Kidney (tissue), 14 donors: Measurements from ENCODE around the gene OOSP4A. TPM values are rescaled to one million over a fixed set of nuclear protein-coding genes. Genes with fewer than 3 reads are reported as not detected.

ENCODE experiments used
- DNase-seq, 5 donors: peaks; one replicate each; pipeline ENCODE4 v3.0.0-alpha.2; 2013 to 2020
- FAIRE-seq: peaks from 2 replicates; lab custom pipeline; 2012; peaks lifted over from hg19 to GRCh38; lab: Jason Lieb, UNC
- H3K27ac ChIP-seq, 2 donors: one replicate each; pipeline ENCODE4 v1.7.0; 2013; ENCODE audit warnings: low read depth in 2 of 2, low read length in 2 of 2, inconsistent platforms in 1 of 2
- H3K27me3 ChIP-seq: one replicate; pipeline ENCODE4 v1.7.1; 2013; ENCODE audit warnings: low read length, inconsistent platforms; ENCODE audit not compliant: control insufficient read depth, insufficient read depth
- H3K36me3 ChIP-seq, 3 donors: one replicate each; pipeline versions ENCODE4 v1.7.0 to v1.7.1; 2013; ENCODE audit warnings: low read length in 3 of 3, control low read depth in 1 of 3, inconsistent platforms in 1 of 3; ENCODE audit not compliant: insufficient read depth in 3 of 3, control insufficient read depth in 2 of 3
- H3K4me1 ChIP-seq, 3 donors: one replicate each; pipeline versions ENCODE4 v1.7.0 to v1.7.1; 2013; ENCODE audit warnings: low read length in 3 of 3, inconsistent platforms in 1 of 3, low read depth in 1 of 3; ENCODE audit not compliant: control insufficient read depth in 2 of 3, insufficient read depth in 2 of 3
- H3K4me3 ChIP-seq, 3 donors: one replicate each; pipeline versions ENCODE4 v1.7.0 to v1.8.1; 2013; ENCODE audit warnings: low read length in 3 of 3, control low read depth in 1 of 3, inconsistent platforms in 1 of 3
- H3K9ac ChIP-seq, 3 donors: one replicate each; pipeline versions ENCODE4 v1.7.0 to v1.7.1; 2013; ENCODE audit warnings: low read length in 3 of 3, control low read depth in 1 of 3, inconsistent platforms in 1 of 3
- H3K9me3 ChIP-seq, 3 donors: one replicate each; pipeline versions ENCODE4 v1.7.0 to v1.7.1; 2013; ENCODE audit warnings: low read length in 3 of 3, control low read depth in 1 of 3, inconsistent platforms in 1 of 3; ENCODE audit not compliant: control insufficient read depth in 2 of 3, insufficient read depth in 1 of 3
- intact Hi-C: fragments of 100-400 bp; cut with DNase I; formaldehyde crosslinking; loops from one replicate; pipeline ENCODE4 v1.11.1; 2022
- polyA plus RNA-seq: library from polyadenylated mRNA; stranded (reverse); fragments of 350-450 nt; fragmentation: Illumina TruSeq; extraction: RNeasy Lipid Tissue Mini Kit (QIAGEN cat#74804); gene quantifications from one replicate; pipeline ENCODE4 v1.2.3, GENCODE V29; 2014; ENCODE audit warnings: low read depth, low replicate concordance; ENCODE audit not compliant: insufficient read depth
- total RNA-seq: library from RNA; stranded (reverse); fragmentation: NEBNext Ultra II Directional; extraction: Animal tissue kit (Norgen Biotek cat#: 25700); gene quantifications from one replicate; pipeline ENCODE4 v1.2.1, GENCODE V29; 2021
- TF ChIP-seq, protein P1 (sequence below): IDR thresholded peaks from 3 replicates; pipeline ENCODE4 v1.5.1; 2012; ENCODE audit warnings: mild to moderate bottlenecking, moderate library complexity, borderline replicate concordance; ENCODE audit not compliant: insufficient read depth; ENCODE audit errors: extremely low read depth
- donor health status: control.
- donor health status: control.
- donor health status: control.
- donor health status: control.
- donor health status: control.
- donor health status: DM: yes; HTN: yes; CAD: no.
- donor health status: Normal renal cell carcinoma (clear cell type).

Gene OOSP4A
- total and polyA plus RNA-seq, 2 donors from 2014 or later = not detected

DNA sequence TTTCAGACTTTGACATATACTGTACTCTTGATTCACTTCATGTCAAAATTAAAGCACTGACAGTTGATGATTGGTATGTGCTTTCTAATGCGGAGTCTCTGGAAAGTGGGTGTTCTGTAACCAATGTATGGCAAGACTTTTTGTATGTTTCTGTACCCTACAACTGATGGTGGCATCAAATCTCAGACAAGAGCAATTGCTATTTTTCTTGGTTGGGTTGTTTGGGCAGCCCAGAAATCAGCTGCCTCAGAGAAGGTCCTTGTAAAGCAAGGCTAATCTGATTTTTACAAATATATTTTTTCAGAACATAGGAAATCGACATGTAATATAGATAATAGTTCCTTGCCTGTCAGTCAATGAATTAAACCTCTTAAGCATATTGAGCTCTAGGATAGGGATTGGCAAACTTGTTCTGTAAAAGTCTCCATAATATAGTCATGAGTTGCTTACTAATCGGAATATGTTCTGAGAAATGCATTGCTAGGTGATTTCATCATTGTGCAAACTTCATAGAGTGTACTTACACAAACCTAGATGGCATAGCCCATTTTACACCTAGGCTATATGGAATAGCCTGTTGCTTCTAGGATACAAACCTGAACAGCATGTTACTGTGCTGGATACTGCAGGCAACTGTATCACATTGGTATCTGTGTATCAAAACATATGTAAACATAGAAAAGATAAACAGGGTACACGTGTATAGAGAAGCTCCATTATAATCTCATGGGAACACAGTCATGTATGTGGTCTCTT lies 10.2 kb upstream of the OOSP4A start:
- no peaks in the 10 kb centered on the region for H3K4me1 ChIP-seq
- FAIRE-seq (no peak), DNase-seq (no peak)

DNA sequence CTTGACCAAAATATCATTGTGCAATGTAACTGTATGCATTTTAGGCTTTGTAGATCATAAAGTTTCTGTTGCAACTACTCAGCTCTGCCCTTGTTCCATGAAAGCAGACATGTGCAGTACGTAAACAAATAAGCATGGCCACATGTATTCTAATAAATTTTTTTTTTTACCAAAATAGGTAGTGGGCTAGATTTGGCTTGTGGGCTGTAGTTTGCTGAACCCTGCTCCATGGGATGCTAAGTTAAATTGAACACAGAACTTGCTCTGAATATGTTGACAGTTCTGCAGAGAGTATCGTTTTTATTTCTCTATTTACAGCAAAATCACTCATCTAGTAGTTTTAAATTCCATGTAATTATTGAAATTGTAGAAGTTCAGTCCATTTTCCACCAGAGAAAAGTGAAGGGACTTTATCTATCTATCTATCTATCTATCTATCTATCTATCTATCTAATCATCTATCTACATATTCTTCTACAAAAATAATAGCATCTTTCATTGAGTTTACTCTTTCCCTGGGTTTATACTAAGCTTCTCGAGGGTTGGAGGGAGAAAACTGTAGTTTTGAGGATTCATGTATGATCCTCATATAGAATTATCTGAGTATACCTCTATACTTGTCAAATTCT lies 9.5 kb upstream of the OOSP4A start:
- no peaks in the 10 kb centered on the region for H3K4me1 ChIP-seq
- no peak overlapping the region for H3K9ac ChIP-seq
- no peaks in the 10 kb centered on the region for H3K27me3 ChIP-seq
- TF ChIP-seq, protein P1, sequence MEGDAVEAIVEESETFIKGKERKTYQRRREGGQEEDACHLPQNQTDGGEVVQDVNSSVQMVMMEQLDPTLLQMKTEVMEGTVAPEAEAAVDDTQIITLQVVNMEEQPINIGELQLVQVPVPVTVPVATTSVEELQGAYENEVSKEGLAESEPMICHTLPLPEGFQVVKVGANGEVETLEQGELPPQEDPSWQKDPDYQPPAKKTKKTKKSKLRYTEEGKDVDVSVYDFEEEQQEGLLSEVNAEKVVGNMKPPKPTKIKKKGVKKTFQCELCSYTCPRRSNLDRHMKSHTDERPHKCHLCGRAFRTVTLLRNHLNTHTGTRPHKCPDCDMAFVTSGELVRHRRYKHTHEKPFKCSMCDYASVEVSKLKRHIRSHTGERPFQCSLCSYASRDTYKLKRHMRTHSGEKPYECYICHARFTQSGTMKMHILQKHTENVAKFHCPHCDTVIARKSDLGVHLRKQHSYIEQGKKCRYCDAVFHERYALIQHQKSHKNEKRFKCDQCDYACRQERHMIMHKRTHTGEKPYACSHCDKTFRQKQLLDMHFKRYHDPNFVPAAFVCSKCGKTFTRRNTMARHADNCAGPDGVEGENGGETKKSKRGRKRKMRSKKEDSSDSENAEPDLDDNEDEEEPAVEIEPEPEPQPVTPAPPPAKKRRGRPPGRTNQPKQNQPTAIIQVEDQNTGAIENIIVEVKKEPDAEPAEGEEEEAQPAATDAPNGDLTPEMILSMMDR = no peak
- DNase-seq (no peak), FAIRE-seq (no peak)
- no peak overlapping the region for H3K27ac ChIP-seq
- H3K4me3 ChIP-seq = no peak overlapping the region
- H3K9me3 ChIP-seq = no peaks in the 10 kb centered on the region
- no peaks in the 10 kb centered on the region for H3K36me3 ChIP-seq
- intact Hi-C loops = no loop called here

More for the DNA sequence above, 10.2 kb upstream of the OOSP4A start:
- no peaks in the 10 kb centered on the region for H3K36me3 ChIP-seq
- H3K27me3 ChIP-seq = no peaks in the 10 kb centered on the region
- no peak overlapping the region for H3K9ac ChIP-seq
- H3K27ac ChIP-seq = no peak overlapping the region
- H3K9me3 ChIP-seq = no peaks in the 10 kb centered on the region
- intact Hi-C loops = no loop called here
- TF ChIP-seq, protein P1 = no peak
- H3K4me3 ChIP-seq = no peak overlapping the region

DNA sequence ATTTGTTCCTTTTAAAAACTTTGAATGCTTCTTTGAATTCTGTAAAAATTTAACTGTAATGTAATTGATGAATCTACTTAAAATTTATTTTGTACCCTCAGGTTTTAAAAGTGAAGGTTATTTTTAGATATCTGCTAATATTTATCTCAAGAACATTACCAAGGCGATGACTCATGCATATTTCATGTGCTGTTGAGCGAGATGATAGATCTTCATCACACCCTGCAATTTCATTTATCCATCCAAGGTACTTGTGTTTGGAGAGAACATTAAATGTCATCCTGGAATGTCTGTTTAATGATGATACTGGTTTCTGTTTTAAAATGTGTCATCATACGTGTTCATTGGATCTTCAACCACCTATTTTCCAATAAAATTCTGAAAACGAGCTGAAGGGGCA lies 6.7 kb upstream of the OOSP4A start:
- no peaks in the 10 kb centered on the region for H3K4me1 ChIP-seq
- no peaks in the 10 kb centered on the region for H3K9me3 ChIP-seq
- no peak for DNase-seq
- intact Hi-C loops = no loop called here
- H3K27me3 ChIP-seq = no peaks in the 10 kb centered on the region
- no peak overlapping the region for H3K9ac ChIP-seq
- H3K4me3 ChIP-seq = no peak overlapping the region
- H3K36me3 ChIP-seq = no peaks in the 10 kb centered on the region
- H3K27ac ChIP-seq = no peak overlapping the region
- TF ChIP-seq, protein P1 = no peak
- FAIRE-seq = no peak
